Pancreas (tissue), 10 donors: Measurements from ENCODE around the gene PDZD2. TPM values are rescaled to one million over a fixed set of nuclear protein-coding genes. Genes with fewer than 3 reads are reported as not detected.
"Not testable (repeated sequence)": the region's sequence is repeated elsewhere in the genome, so short reads cannot be mapped to it uniquely, and the experiment has no call there.

Source experiments
- ATAC-seq, 4 donors: fragments of 200-7000 bp; cut with Tn5 transposase; one replicate each; pipeline versions ENCODE4 v1.8.0 to v1.9.1; 2020; ENCODE audit warnings: mild to moderate bottlenecking in 4 of 4, moderate library complexity in 4 of 4
- DNase-seq, 6 donors: peaks; one replicate each; pipeline ENCODE4 v3.0.0-alpha.2; 2020
- FAIRE-seq: peaks from 2 replicates; lab custom pipeline; 2012; peaks lifted over from hg19 to GRCh38; lab: Jason Lieb, UNC
- H3K27ac ChIP-seq, 4 donors: fragments of 200-600 bp; sonication (generic); 1 replicate in 3 of 4; 2 replicates in 1 of 4; pipeline versions ENCODE4 v1.5.0 to v1.8.0; 2020
- H3K27me3 ChIP-seq, 4 donors: fragments of 200-600 bp; one replicate each; pipeline ENCODE4 v1.8.0; 2021
- H3K36me3 ChIP-seq, 3 donors: fragments of 200-600 bp; sonication (generic) in 1 of 3; one replicate each; pipeline versions ENCODE4 v1.5.0 to v1.8.0; 2020 to 2021
- H3K4me1 ChIP-seq, 3 donors: fragments of 200-600 bp; one replicate each; pipeline ENCODE4 v1.8.0; 2021
- H3K4me3 ChIP-seq, 4 donors: fragments of 200-600 bp; sonication (generic) in 2 of 4; one replicate each; pipeline versions ENCODE4 v1.5.0 to v1.8.0; 2020 to 2021
- H3K9me3 ChIP-seq, 4 donors: fragments of 200-600 bp; one replicate each; pipeline ENCODE4 v1.8.0; 2021
- WGBS, 2 donors: extraction: QIAGEN DNeasy Blood & Tissue Kit; methylation state at CpG; one replicate each; pipeline ENCODE4 v1.1.7; 2013; 5-methylcytosine and 5-hydroxymethylcytosine counted together
- intact Hi-C, 3 donors: fragments of 100-400 bp; cut with DNase I; formaldehyde crosslinking; loops; one replicate each; pipeline versions ENCODE4 v1.11.1 to v1.14.2; 2022
- polyA plus RNA-seq, 2 donors: library from polyadenylated mRNA; stranded (reverse); fragments of 200-250 nt; gene quantifications; one replicate each; pipeline ENCODE4 v1.2.3, GENCODE V29; 2013
- total RNA-seq, 6 donors: library from RNA; stranded (reverse); fragmentation: NEBNext Ultra II Directional in 4 of 6; extraction: Animal tissue kit (Norgen Biotek cat#: 25700) in 4 of 6; gene quantifications; one replicate each; pipeline versions ENCODE4 v1.2.1 to v1.2.4, GENCODE V29; 2021 to 2023
- TF ChIP-seq, protein P1 (sequence below), 4 donors: fragments of 200-600 bp; sonication (generic) in 3 of 4; IDR thresholded peaks; one replicate each; pipeline versions ENCODE4 v1.5.0 to v1.8.0; 2021; ENCODE audit warnings: antibody characterized with exemption in 4 of 4
- donor health status: healthy with polysubstance abuse.
- donor health status: DM: no; HTN: no; CAD: no; lungs with moderate emphysema.
- donor health status: DM: no; HTN: no; CAD: no.
- donor health status: control.
- donor health status: control.
- donor health status: Bipolar disorder and iron deficiency.
- donor health status: DM: yes; HTN: yes; CAD: no.
- donor health status: DM: no; HTN: no; CAD: no.
- donor health status: DM: no; HTN: no; CAD: no.
- donor health status: DM: yes; HTN: yes; CAD: no.

The PDZD2 gene
- total and polyA plus RNA-seq, 8 donors, result 1.4 to 4.5 (median 3.3) TPM

DNA sequence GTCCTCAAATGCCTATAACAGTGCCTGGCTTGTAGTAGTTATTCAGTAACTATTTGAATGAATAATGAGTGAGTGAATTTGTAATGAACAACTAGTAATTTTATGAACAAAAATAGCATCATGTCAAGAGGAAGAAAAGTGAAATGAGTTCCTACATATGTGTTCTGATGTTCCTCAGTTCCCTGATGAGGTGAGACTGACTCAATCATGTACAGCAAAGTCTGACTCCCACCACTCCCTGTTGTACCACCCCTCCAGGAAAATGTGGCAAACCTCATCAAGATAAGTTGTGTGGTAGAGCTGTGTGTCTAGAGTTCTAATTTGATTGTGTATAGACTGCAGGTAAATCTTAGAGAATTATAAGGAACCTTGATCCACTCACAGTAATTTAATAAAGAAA is 333.6 kb downstream of the PDZD2 start:
- H3K4me3 ChIP-seq, result no peak overlapping the region
- H3K4me1 ChIP-seq, result no peaks in the 10 kb centered on the region
- H3K9me3 ChIP-seq, result no peaks in the 10 kb centered on the region
- no peak for ATAC-seq
- no peak for DNase-seq
- no peaks in the 10 kb centered on the region for H3K36me3 ChIP-seq
- TF ChIP-seq, protein P1, sequence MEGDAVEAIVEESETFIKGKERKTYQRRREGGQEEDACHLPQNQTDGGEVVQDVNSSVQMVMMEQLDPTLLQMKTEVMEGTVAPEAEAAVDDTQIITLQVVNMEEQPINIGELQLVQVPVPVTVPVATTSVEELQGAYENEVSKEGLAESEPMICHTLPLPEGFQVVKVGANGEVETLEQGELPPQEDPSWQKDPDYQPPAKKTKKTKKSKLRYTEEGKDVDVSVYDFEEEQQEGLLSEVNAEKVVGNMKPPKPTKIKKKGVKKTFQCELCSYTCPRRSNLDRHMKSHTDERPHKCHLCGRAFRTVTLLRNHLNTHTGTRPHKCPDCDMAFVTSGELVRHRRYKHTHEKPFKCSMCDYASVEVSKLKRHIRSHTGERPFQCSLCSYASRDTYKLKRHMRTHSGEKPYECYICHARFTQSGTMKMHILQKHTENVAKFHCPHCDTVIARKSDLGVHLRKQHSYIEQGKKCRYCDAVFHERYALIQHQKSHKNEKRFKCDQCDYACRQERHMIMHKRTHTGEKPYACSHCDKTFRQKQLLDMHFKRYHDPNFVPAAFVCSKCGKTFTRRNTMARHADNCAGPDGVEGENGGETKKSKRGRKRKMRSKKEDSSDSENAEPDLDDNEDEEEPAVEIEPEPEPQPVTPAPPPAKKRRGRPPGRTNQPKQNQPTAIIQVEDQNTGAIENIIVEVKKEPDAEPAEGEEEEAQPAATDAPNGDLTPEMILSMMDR (IDR thresholded peaks at IDR 0.05), result no peak
- intact Hi-C loops, result no loop called here
- H3K27ac ChIP-seq, result no peak overlapping the region
- FAIRE-seq, result no peak
- no peaks in the 10 kb centered on the region for H3K27me3 ChIP-seq

DNA sequence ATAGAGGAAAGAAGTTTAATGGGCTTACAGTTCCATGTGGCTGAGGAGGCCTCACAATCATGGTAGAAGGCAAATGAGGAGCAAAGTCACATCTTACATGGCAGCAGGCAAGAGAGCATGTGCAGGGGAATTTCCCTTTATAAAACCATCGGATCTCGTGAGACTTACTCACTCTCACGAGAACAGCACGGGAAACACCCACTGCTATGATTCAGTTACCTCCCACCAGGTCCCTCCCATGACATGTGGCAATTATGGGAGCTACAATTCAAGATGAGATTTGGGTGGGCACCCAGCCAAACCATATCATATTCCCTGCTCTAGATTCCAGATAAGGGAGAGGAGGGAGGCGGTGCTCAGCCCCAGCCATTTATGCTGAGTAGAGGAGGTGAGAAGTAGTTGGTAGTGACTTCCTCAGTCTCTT is 336.3 kb downstream of the PDZD2 start:
- H3K9me3 ChIP-seq, ATAC-seq, intact Hi-C loops, H3K36me3 ChIP-seq, H3K4me1 ChIP-seq, DNase-seq, H3K27ac ChIP-seq, H3K27me3 ChIP-seq, H3K4me3 ChIP-seq, FAIRE-seq: not testable (repeated sequence)
- WGBS, 2 donors, result 96 to 97% methylated on average over 5 of the region's 5 CpGs

DNA sequence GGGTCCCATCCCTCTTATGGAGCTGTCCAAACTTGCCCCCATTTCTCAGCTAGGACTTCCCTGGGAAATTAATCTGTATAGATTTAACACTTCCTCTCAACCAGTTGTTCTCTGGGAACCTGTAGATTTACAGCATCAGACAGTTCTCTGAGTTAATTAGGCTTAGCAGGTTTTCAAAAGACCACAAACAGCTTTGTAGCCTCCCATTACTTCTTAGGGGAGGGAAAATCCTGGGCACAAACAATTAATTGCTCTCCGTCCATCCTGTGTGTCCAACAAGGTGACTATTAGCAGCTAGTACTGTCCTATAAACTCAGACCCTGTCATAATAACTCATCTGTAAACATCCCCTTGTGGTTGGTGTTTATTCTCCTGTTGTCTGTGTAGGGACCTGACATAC is 337.2 kb downstream of the PDZD2 start:
- H3K27ac ChIP-seq, result no peak overlapping the region
- FAIRE-seq, result no peak
- no peaks in the 10 kb centered on the region for H3K27me3 ChIP-seq
- no peaks in the 10 kb centered on the region for H3K36me3 ChIP-seq
- intact Hi-C loops, result no loop called here
- no peak overlapping the region for H3K4me3 ChIP-seq
- TF ChIP-seq, protein P1 (IDR thresholded peaks at IDR 0.05), result no peak
- no peak for DNase-seq
- no peak for ATAC-seq
- no peaks in the 10 kb centered on the region for H3K4me1 ChIP-seq
- WGBS, 2 donors, result 57 to 73% methylated on average over 1 of the region's 1 CpG
- no peaks in the 10 kb centered on the region for H3K9me3 ChIP-seq

DNA sequence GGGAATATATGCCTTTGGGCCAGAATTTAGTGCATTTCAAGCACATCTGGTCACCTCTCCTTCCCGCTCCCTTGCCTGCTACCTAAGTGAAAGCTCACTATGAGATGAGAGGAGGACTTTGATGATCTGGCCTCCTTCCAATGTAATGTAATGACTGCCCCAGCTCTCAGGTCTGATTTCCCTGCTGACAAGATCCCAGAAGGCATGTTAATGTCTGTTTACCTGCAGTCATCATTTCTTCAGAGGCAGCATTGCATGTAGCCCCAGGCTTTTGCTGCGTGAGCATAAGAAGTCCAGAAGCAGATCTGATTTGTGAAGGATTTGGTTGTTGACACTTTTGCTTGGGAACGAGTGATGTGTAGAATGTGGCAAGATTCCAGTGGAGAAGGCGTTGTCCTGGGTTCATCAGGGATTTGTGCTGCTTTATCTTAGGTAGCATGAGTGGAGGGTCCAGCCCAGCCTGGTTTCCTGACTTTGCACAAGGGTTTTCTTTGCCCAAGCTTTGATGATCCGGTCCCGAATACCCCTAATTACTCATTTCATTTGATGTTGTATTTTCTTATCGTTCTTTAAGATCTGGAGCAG is 342.5 kb downstream of the PDZD2 start:
- Histone ChIP-seq H3K27ac (no peak overlapping the region), H3K4me3 (no peak overlapping the region), H3K36me3 (no peaks in the 10 kb centered on the region), H3K27me3 (no peaks in the 10 kb centered on the region), H3K9me3 (no peaks in the 10 kb centered on the region), H3K4me1 (no peaks in the 10 kb centered on the region)
- TF ChIP-seq, protein P1 (IDR thresholded peaks at IDR 0.05), result no peak
- 64 to 84% methylated on average over 7 of the region's 7 CpGs for WGBS, 2 donors
- intact Hi-C loops, result no loop called here
- no peak for ATAC-seq
- FAIRE-seq, result no peak
- DNase-seq, result no peak

DNA sequence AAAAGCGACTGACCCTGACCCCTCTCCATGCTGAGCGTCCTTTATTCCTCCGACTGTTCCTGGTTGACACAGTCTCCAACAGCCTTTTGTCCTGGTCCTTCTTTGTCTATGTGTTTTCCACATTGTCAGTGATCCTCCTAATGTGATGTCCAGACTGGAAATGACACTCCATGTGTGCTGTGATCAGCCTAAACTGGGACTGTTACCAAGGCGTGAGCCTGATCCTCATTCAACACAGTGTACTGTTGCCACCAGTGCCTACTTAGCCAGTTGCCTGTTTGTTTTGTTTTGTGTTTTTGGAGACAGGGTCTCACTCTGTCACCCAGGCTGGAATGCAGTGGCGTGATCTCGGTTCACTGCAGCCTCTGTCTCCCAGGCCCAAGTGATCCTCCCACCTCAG is 343.1 kb downstream of the PDZD2 start:
- FAIRE-seq, result no peak
- Histone ChIP-seq H3K27me3 (no peaks in the 10 kb centered on the region), H3K4me3 (no peak overlapping the region), H3K9me3 (no peaks in the 10 kb centered on the region), H3K36me3 (no peaks in the 10 kb centered on the region), H3K4me1 (no peaks in the 10 kb centered on the region), H3K27ac (no peak overlapping the region)
- ATAC-seq, result no peak
- no peak for DNase-seq
- intact Hi-C loops, result no loop called here
- TF ChIP-seq, protein P1 (IDR thresholded peaks at IDR 0.05), result no peak
- WGBS, 2 donors, result 73 to 91% methylated on average over 6 of the region's 6 CpGs
